Activated naive CD8-positive, alpha-beta T cell treated with anti-CD3 and anti-CD28 coated beads for 36 hours (primary cell): ENCODE data around the gene PACSIN2. TPM values are rescaled to one million over a fixed set of nuclear protein-coding genes. Genes with fewer than 3 reads are reported as not detected.

Experiments
- DNase-seq: peaks from one replicate; pipeline ENCODE4 v3.0.0; 2021
- H3K27ac Mint-ChIP-seq: one replicate; pipeline ENCODE4 v1.8.0; 2022; ENCODE audit warnings: mild to moderate bottlenecking, moderate library complexity, mixed read lengths
- H3K27me3 Mint-ChIP-seq: one replicate; pipeline ENCODE4 v1.8.0; 2022; ENCODE audit warnings: mild to moderate bottlenecking, mixed read lengths
- H3K36me3 Mint-ChIP-seq: one replicate; pipeline ENCODE4 v1.8.0; 2021; ENCODE audit warnings: mild to moderate bottlenecking, mixed read lengths
- H3K4me1 Mint-ChIP-seq: one replicate; pipeline ENCODE4 v1.8.0; 2021; ENCODE audit warnings: mixed read lengths
- H3K4me3 Mint-ChIP-seq: one replicate; pipeline ENCODE4 v1.8.0; 2022; ENCODE audit warnings: mild to moderate bottlenecking, moderate library complexity, mixed read lengths
- H3K9me3 Mint-ChIP-seq: one replicate; pipeline ENCODE4 v1.8.0; 2022; ENCODE audit warnings: mixed read lengths
- total RNA-seq, 2 experiments: library from RNA; stranded (reverse); gene quantifications; one replicate each; pipeline ENCODE4 v1.2.3, GENCODE V29; 2021

Gene PACSIN2, protein sequence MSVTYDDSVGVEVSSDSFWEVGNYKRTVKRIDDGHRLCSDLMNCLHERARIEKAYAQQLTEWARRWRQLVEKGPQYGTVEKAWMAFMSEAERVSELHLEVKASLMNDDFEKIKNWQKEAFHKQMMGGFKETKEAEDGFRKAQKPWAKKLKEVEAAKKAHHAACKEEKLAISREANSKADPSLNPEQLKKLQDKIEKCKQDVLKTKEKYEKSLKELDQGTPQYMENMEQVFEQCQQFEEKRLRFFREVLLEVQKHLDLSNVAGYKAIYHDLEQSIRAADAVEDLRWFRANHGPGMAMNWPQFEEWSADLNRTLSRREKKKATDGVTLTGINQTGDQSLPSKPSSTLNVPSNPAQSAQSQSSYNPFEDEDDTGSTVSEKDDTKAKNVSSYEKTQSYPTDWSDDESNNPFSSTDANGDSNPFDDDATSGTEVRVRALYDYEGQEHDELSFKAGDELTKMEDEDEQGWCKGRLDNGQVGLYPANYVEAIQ
- 10 to 100 TPM; 30.2 to 34.6 TPM for total RNA-seq

GRCh38 chr22:43014869-43015676, at the start of gene PACSIN2:
Gene PACSIN2, minus strand, starts transcription at chr22:43015149. Its CDS starts 103,069 bp downstream, at chr22:42912080.
- peak; percentile 99 for DNase-seq
- Mint-ChIP-seq H3K27ac (peak within 1 kb of the TSS; percentile 82), H3K9me3 (no peaks in the 10 kb centered on the region), H3K36me3 (peaks cover 2% of the 10 kb centered on the region), H3K27me3 (no peaks in the 10 kb centered on the region), H3K4me1 (peaks cover 31% of the 10 kb centered on the region), H3K4me3 (peak within 1 kb of the TSS; percentile 96)

- Mint-ChIP-seq H3K27ac (no peak overlapping the region), H3K9me3 (no peaks in the 10 kb centered on the region), H3K27me3 (no peaks in the 10 kb centered on the region), H3K36me3 (peaks cover 3% of the 10 kb centered on the region), H3K4me3 (no peak overlapping the region), H3K4me1 (no peaks in the 10 kb centered on the region)
- DNase-seq: peak; percentile 53
Measured at GRCh38 chr22:43060183-43060582, 45.2 kb upstream of the PACSIN2 start.

DNA sequence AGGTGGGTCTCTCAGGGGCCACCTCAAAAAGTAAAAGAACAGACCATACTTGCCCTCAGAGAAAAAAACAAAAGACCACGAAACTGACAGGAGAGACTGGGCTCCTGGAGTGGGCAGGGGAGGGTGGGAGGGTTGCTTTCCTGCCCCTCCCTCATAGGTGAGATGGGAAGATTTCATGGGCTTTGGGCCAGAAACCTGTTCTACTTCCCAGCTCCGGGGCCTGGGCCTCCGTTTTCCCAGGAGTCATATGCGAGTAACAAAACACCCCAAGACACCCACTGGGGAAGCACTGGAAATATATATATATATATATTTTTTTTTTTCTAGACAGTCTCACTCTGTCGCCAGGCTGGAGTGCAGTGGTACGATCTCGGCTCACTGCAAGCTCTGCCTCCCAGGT, 42.7 kb upstream of the PACSIN2 start:
- Mint-ChIP-seq H3K4me3 (no peak overlapping the region), H3K9me3 (no peaks in the 10 kb centered on the region), H3K27ac (no peak overlapping the region), H3K36me3 (peaks cover 2% of the 10 kb centered on the region), H3K4me1 (no peaks in the 10 kb centered on the region), H3K27me3 (no peaks in the 10 kb centered on the region)
- DNase-seq: no peak

- Mint-ChIP-seq H3K4me1 (no peaks in the 10 kb centered on the region), H3K27me3 (no peaks in the 10 kb centered on the region), H3K9me3 (no peaks in the 10 kb centered on the region), H3K4me3 (no peak overlapping the region), H3K27ac (no peak overlapping the region), H3K36me3 (no peaks in the 10 kb centered on the region)
- DNase-seq: no peak
Measured at GRCh38 chr22:43053176-43053575, 38.2 kb upstream of the PACSIN2 start.

DNA sequence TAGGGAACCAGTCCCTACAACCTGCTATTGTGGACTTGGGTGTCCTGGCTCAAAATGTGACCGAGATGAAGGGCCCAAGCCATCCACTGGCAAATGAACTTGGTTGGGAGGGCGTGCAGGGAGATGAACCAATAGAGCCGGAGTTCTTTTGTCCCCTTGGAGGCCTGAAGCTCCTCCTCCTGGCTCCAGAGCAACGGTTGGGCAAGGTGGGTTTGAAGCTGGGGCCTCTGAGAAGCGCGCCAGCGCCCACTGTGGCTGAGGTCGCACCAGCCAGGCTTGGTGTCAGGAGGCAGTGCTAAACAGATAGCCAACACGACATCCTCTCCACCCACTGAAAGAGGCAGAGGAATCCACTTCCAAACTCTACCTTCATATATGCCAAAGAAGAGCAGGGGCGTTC, 36.0 kb upstream of the PACSIN2 start:
- no peak overlapping the region for H3K4me3 Mint-ChIP-seq
- H3K4me1 Mint-ChIP-seq: no peaks in the 10 kb centered on the region
- DNase-seq: no peak
- no peaks in the 10 kb centered on the region for H3K27me3 Mint-ChIP-seq
- no peak overlapping the region for H3K27ac Mint-ChIP-seq
- H3K36me3 Mint-ChIP-seq: no peaks in the 10 kb centered on the region
- no peaks in the 10 kb centered on the region for H3K9me3 Mint-ChIP-seq

GRCh38 chr22:43047605-43048004, 32.7 kb upstream of the PACSIN2 start:
- Mint-ChIP-seq H3K27me3 (no peaks in the 10 kb centered on the region), H3K9me3 (no peaks in the 10 kb centered on the region), H3K4me1 (no peaks in the 10 kb centered on the region), H3K27ac (no peak overlapping the region), H3K36me3 (no peaks in the 10 kb centered on the region), H3K4me3 (no peak overlapping the region)
- DNase-seq: no peak

GRCh38 chr22:43044290-43044712, 29.4 kb upstream of the PACSIN2 start:
- H3K36me3 Mint-ChIP-seq: no peaks in the 10 kb centered on the region
- DNase-seq: no peak
- no peaks in the 10 kb centered on the region for H3K9me3 Mint-ChIP-seq
- no peak overlapping the region for H3K27ac Mint-ChIP-seq
- no peaks in the 10 kb centered on the region for H3K27me3 Mint-ChIP-seq
- no peaks in the 10 kb centered on the region for H3K4me1 Mint-ChIP-seq
- no peak overlapping the region for H3K4me3 Mint-ChIP-seq

- DNase-seq: no peak
- no peaks in the 10 kb centered on the region for H3K36me3 Mint-ChIP-seq
- no peaks in the 10 kb centered on the region for H3K27me3 Mint-ChIP-seq
- no peak overlapping the region for H3K27ac Mint-ChIP-seq
- H3K4me3 Mint-ChIP-seq: no peak overlapping the region
- no peaks in the 10 kb centered on the region for H3K4me1 Mint-ChIP-seq
- H3K9me3 Mint-ChIP-seq: no peaks in the 10 kb centered on the region
Measured at GRCh38 chr22:43042101-43042780, 27.3 kb upstream of the PACSIN2 start.

DNA sequence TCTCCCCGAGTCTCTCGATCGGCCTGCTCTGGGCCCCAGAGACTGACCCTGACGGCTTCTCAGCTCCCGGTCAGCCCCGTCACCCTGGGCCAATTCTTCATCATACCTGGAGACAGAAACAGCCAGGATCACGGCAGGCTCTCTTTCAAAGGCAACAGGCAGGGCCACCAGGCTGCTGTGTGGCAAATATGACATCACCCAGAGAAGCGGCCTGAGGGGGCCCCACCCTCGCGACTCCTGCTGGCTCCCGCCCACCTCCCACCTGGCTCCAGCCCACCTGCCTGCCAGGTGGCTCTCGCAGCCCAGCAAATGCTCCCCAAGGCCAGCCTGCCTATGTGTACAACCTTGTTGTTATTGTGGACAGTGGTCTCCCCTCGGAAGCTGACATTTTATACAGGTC, 24.9 kb upstream of the PACSIN2 start:
- H3K27ac Mint-ChIP-seq: no peak overlapping the region

DNA sequence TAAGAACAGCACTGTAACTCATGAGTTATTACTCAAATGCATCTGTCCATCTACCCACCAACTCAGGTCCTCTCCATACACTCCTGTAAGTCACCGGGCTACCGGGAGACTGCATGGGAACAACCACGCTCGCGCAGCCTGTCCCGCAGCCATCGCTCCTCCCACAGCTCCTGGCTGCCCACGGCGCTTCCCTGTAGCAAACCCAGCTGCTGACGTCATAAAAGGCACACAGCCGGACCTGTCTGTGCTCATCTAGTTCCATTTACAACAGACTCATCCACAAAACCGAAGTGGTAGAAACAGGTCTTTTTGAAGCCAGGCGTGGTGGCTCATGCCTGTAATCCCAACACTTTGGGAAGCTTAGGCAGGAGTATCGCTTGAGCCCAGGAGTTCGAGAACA, 23.4 kb upstream of the PACSIN2 start:
- H3K9me3 Mint-ChIP-seq: no peaks in the 10 kb centered on the region
- H3K36me3 Mint-ChIP-seq: no peaks in the 10 kb centered on the region
- H3K4me3 Mint-ChIP-seq: no peak overlapping the region
- DNase-seq: no peak
- H3K27me3 Mint-ChIP-seq: no peaks in the 10 kb centered on the region
- H3K27ac Mint-ChIP-seq: no peak overlapping the region
- peaks cover 5% of the 10 kb centered on the region for H3K4me1 Mint-ChIP-seq

More for the DNA sequence above, 24.9 kb upstream of the PACSIN2 start:
- Mint-ChIP-seq H3K4me1 (no peaks in the 10 kb centered on the region), H3K4me3 (no peak overlapping the region), H3K36me3 (no peaks in the 10 kb centered on the region), H3K27me3 (no peaks in the 10 kb centered on the region), H3K9me3 (no peaks in the 10 kb centered on the region)
- DNase-seq: no peak

GRCh38 chr22:43036282-43036829, 21.4 kb upstream of the PACSIN2 start:
- peaks cover 5% of the 10 kb centered on the region for H3K4me1 Mint-ChIP-seq
- H3K36me3 Mint-ChIP-seq: no peaks in the 10 kb centered on the region
- no peaks in the 10 kb centered on the region for H3K9me3 Mint-ChIP-seq
- no peaks in the 10 kb centered on the region for H3K27me3 Mint-ChIP-seq
- H3K4me3 Mint-ChIP-seq: no peak overlapping the region
- DNase-seq: no peak
- no peak overlapping the region for H3K27ac Mint-ChIP-seq

DNA sequence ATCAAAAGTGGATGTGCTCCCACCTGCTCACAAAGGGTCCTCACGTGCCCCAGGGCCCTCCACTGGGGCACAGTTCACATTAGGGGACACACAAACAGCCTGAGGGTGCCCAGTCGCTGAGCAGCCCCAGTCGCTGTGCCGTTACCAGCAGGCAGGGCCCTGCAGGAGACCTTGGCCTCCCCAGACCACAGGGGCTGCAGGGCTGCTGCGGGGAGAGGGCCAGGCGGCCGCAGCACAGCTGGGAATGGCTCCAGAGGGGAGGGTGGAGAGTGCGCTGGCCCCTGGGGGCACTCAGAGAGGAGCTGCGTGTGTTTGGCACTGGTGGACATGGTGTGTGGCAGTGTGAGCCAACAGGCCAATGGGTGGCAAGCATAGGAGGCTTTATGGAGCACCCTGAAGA, 20.3 kb upstream of the PACSIN2 start:
- no peaks in the 10 kb centered on the region for H3K36me3 Mint-ChIP-seq
- no peak overlapping the region for H3K27ac Mint-ChIP-seq
- no peaks in the 10 kb centered on the region for H3K27me3 Mint-ChIP-seq
- no peak overlapping the region for H3K4me3 Mint-ChIP-seq
- H3K9me3 Mint-ChIP-seq: no peaks in the 10 kb centered on the region
- no peak for DNase-seq
- peaks cover 5% of the 10 kb centered on the region for H3K4me1 Mint-ChIP-seq

- no peaks in the 10 kb centered on the region for H3K9me3 Mint-ChIP-seq
- no peak overlapping the region for H3K27ac Mint-ChIP-seq
- DNase-seq: no peak
- peaks cover 5% of the 10 kb centered on the region for H3K4me1 Mint-ChIP-seq
- H3K36me3 Mint-ChIP-seq: no peaks in the 10 kb centered on the region
- H3K27me3 Mint-ChIP-seq: no peaks in the 10 kb centered on the region
- no peak overlapping the region for H3K4me3 Mint-ChIP-seq
Measured at GRCh38 chr22:43031617-43032016, 16.7 kb upstream of the PACSIN2 start.

GRCh38 chr22:43018615-43019014, 3.7 kb upstream of the PACSIN2 start:
- H3K27me3 Mint-ChIP-seq: no peaks in the 10 kb centered on the region
- no peaks in the 10 kb centered on the region for H3K9me3 Mint-ChIP-seq
- DNase-seq: no peak
- no peaks in the 10 kb centered on the region for H3K36me3 Mint-ChIP-seq
- peaks cover 11% of the 10 kb centered on the region for H3K4me1 Mint-ChIP-seq
- no peak overlapping the region for H3K27ac Mint-ChIP-seq
- no peak overlapping the region for H3K4me3 Mint-ChIP-seq
